T-helper 2 cell treated with Interferon-gamma antibody and Interleukin-4, amounts not matched to agents 100 ng/mL and 5 ng/mL, for 36 hours (primary cell): ENCODE results near the gene RCOR3. TPM values are rescaled to one million over a fixed set of nuclear protein-coding genes. Genes with fewer than 3 reads are reported as not detected.

ENCODE experiments used
- intact Hi-C: fragments of 100-400 bp; cut with micrococcal nuclease; formaldehyde crosslinking; loops from one replicate; pipeline ENCODE4 v1.15.1; 2023
- total RNA-seq: library from RNA; stranded (reverse); gene quantifications from 2 replicates; pipeline ENCODE4 v1.2.3, GENCODE V29; 2022

The RCOR3 gene
- total RNA-seq, 1 donor from 2014 or later, result 49.6 TPM

- intact Hi-C loops, result loop anchor here (1.0 to 5.0 kb wide), 12 partner anchors 21 to 1758 kb away; partner anchors contain the start of genes ANGEL2, C1orf74, FLVCR1 and KCNH1
Observed at GRCh38 chr1:211259638-211260126, 516 bp downstream of the RCOR3 start.

- intact Hi-C loops, result loop anchor here (1.0 to 5.0 kb wide), 3 partner anchors 62 to 813 kb away; no protein-coding TSS in a partner anchor
Observed at GRCh38 chr1:211260141-211261107, 1.3 kb downstream of the RCOR3 start.

DNA sequence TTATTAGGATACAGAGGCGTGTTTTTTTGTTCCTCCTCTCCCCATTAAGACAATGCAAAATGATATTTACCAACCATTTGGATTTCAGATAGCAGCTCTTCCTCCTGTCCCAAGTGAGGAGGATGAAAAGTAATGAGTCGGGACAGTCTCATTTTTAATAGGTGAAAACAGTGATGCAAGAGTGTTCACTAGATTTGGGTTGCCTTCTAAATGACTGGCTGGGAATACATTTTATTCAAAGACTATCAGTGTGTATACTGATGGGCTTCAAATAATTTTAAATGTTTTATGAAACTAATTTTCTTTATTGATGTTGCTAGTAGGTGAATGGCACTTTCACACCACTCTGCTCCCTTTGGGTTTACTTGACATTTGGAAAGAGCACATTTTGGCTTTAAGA lies 2.1 kb downstream of the RCOR3 start:
- intact Hi-C loops, result loop anchor here (2.0 to 5.0 kb wide), 2 partner anchors 62 to 814 kb away; no protein-coding TSS in a partner anchor

DNA sequence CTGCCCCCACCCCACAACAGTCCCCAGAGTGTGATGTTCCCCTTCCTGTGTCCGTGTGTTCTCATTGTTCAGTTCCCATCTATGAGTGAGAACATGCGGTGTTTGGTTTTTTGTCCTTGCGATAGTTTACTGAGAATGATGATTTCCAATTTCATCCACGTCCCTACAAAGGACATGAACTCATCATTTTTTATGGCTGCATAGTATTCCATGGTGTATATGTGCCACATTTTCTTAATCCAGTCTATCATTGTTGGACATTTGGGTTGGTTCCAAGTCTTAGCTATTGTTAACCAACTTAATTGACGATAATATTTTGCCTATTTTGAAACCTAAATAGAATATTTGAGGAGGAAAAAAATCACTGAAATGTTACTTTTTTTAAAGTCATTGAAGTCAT lies 3.9 kb downstream of the RCOR3 start:
- intact Hi-C loops, result loop anchor here (5.0 kb wide), 1 partner anchor 816 kb away; no protein-coding TSS in a partner anchor

- intact Hi-C loops, result no loop called here
Observed at GRCh38 chr1:211267204-211267857, 8.2 kb downstream of the RCOR3 start.

DNA sequence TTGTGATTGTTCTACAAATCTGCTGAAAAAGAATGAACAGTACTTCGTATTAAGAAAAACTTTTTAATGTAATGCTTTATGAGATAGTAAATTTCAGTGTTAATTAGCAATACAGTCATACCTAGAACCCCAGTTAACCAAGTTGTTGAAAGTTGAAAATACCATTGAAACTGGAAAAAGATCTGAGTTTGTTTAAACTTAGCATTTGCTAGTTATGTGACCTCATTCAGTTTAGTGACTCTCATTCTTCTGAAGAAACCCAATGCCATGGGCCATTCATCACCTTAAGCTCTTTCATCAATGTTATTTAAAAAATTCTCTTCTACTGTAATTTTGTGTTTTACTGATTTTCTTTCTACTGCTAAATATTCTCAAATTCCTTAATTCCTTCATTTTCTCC lies 20.2 kb downstream of the RCOR3 start:
- intact Hi-C loops, result no loop called here

- intact Hi-C loops, result loop anchor here (2.0 kb wide), 1 partner anchor 22 kb away; the partner anchor contains the start of gene RCOR3
Observed at GRCh38 chr1:211280910-211281309, 21.7 kb downstream of the RCOR3 start.

DNA sequence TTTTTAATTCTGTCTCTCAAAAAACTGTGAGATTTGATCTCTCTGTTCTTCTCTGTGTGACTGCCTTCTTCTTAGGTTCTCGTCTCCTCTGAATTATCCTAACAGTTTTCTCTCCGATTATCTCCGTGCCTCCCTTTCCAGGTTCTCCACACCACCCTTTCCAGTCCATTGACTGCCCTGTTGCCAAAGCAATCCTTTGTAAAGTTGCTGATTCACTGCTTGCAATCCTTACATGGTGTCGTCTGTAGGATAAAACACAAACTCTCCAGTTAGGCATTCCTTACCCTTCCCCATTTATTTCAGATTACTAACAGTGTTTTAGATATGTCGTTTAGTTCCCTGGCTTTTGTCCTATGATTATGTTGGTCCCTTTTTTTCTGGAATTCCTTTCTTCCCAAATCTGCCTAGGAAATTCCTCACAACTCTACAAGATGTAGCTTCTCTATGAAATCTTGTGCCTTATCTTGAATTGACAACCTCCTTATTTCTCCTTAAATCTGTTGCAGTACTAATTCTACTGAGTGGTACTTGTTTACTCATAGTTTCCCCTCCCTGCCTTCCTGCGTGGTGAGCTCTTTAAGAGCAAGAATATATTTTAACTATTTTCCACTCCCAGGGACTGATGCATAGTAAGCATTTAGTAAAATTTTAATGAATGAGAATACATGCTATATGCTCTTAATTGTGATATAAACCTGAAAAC lies 22.3 kb downstream of the RCOR3 start:
- intact Hi-C loops, result loop anchor here (2.0 kb wide), 1 partner anchor 23 kb away; the partner anchor contains the start of gene RCOR3

DNA sequence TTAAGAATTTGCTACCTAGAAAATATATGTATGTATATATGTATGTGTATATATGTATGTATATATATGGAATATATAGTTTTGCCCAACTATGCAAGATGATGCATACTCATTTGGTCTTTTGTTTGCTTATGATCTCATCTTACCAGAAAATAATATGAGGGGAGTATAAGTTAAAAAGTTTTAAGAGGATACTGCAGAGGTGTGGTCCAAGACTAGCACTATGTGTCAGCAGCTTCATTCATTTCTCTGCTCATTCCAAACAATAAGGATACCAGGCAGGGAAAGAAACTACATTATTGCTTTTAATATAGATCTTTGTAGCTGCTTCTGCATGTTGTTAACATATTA lies 22.8 kb downstream of the RCOR3 start:
- intact Hi-C loops, result no loop called here

DNA sequence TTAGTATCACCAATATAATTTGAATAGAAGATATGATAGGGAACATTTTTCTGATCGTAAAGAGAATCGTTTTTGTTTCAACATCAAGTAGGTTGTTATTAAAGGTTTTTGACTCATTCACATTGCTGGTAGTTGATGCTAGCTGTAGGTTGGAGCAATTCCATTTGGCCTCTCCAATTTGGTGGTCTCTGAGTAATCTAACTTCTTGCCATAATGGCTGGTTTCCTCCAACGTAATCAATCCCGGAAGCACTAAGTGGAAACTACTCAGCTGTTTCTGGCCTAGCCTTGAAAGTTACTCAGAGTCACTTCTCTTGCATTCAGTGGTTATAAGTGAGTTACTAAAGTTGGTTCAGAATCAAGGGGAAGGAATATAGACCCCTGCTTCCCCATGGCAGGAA lies 26.0 kb downstream of the RCOR3 start:
- intact Hi-C loops, result no loop called here

DNA sequence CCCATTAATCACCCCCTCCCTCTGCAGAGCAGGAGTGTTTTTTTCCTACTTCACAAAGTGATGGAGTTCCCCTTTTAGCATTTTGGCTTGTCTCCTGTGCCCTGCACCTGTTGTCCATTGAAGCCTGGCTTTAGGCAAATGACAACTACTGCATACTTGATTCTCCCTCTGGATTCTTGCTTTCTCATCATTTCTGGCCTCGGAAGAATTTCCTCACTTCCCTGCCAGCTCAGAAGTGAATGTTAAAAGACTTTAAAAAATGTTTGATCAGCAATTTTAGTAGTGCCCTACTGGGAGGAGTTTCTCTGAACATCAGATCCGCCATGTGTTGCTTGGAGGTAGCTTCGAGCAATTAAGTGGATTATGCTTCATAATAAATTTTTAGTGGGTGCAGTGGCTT lies 28.1 kb downstream of the RCOR3 start:
- intact Hi-C loops, result no loop called here

DNA sequence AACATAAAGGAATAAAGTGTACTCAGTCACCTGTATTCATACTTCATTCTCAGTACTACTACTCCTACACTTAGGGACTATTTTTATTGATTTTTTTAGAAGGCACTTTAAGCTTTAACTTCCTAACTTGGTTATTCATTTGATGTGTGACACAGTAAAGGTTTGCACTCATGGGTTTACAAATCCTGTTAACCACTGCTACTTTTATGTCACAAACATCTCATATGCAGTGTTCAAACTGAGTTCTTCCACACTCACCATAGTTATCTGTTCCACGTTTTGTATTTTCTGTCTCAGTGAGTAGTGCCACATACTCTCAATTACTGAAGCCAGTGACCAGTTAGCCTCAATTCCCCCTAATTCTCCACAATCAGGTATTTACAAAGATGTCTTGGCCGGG lies 33.2 kb downstream of the RCOR3 start:
- intact Hi-C loops, result no loop called here

DNA sequence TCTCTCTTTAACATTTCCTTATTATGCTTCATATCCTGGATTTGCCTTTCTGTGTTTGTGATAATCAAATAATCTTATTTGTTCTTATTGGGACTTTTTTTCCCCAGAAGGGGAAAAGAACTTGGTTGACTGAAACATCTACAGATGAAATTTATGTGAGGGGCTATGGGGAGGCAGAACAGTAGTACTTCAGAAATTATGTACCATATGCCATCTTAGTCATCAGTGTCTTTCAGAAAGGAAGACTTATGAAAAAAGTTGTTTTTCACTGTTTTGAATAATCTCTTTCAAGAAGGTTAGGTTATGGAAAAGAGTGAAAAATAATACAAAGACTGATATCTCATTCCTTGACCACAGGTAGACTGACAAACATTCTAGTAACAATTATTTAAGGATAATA lies 37.2 kb downstream of the RCOR3 start:
- intact Hi-C loops, result no loop called here

DNA sequence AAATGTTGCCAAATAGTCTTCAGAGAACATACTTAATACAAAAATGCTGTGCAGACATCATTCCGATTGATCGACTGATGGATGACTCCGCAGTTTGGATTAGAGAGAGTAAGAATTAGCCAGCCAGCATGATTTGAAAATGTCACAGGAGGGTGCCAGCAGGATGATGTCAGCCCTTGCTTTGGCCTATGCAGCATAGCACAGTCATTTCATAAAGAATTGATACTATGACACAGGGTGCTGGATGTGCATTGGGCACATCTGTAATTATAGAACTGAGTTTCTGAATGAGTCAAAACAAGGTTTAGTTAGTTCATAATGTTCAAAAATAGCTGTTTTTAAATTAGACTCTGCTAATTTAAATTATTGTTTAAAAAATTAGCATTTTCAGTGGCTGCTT lies 45.9 kb downstream of the RCOR3 start:
- intact Hi-C loops, result no loop called here

DNA sequence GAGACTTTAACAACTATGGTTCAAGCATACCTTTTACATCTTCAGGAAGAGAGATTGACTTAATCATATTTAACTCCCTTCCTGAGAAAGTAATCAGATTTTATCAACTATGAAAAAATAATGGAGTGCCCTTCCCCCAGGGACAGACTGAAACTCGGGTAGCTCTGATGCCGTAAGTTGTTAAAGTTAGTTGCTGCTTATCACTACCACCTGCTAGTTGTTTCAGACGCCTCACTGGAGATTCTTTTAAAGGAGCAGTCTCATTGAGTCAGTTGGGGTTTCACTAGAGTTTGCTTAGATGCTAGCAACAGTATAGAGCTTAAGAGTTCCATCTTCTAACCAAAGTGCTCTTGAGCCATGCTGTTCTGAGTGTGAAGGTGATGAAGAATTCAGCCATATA lies 50.5 kb downstream of the RCOR3 start:
- intact Hi-C loops, result no loop called here

GRCh38 chr1:211313392-211313791 lies 54.2 kb downstream of the RCOR3 start:
- intact Hi-C loops, result no loop called here

- intact Hi-C loops, result no loop called here
Observed at GRCh38 chr1:211318576-211319280, 59.6 kb downstream of the RCOR3 start.

DNA sequence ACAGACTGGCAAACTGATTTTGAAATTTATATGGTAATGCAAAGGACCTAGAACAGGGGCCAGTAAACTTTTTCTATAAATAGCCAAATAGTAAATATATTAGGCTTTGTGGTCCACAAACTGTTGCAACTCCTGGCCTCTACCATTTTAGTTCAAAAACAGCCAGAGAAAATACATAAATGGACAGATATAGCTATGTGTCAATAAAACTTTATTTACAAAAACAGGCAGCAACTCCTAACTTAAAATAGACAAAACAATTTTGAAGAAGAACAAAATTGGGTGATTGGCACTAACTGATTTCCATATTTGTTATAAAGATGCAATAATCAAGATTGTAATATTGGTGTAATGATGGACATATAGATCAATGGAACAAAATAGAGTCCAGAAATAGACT lies 60.7 kb downstream of the RCOR3 start:
- intact Hi-C loops, result loop anchor here (5.0 kb wide), 1 partner anchor 717 kb away; the partner anchor contains the start of genes DTL and INTS7

DNA sequence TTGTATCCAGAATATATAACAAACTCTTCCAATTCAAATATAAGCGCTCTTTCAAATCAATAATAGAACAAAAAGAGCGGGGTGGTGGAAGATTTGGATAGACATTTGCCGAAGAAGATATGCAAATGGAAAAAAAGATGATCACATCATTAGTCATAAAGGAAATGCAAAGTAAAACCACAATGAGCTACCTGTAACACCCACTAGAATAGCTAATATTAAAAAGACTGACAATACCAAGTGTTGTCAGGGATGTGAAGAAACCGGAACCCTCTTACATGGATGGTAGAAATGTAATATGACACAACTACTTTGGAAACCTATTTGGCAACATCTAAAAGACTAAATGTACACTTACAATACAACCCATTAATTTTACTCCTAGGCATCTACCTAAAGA lies 61.8 kb downstream of the RCOR3 start:
- intact Hi-C loops, result loop anchor here (5.0 kb wide), 1 partner anchor 716 kb away; the partner anchor contains the start of genes DTL and INTS7

- intact Hi-C loops, result loop anchor here (2.0 to 5.0 kb wide), 2 partner anchors 61 to 716 kb away; partner anchors contain the start of genes DTL and INTS7
Observed at GRCh38 chr1:211321646-211322045, 62.5 kb downstream of the RCOR3 start.
